T-helper 1 cell (primary cell): Measurements from ENCODE around the gene PFDN2.

Experiments
- DNase-seq, 5 donors: peaks; one replicate each; pipeline ENCODE4 v3.0.0-alpha.2; 2012 to 2020
- total RNA-seq, 4 donors: gene quantifications; one replicate each; lab custom pipeline; 2026; lab: John Stamatoyannopoulos, UW

The PFDN2 gene
- 11.5 to 14.9 (median 13.3) reads per million in 4 donors for total RNA-seq

GRCh38 chr1:161117759-161118581 is at the start of gene PFDN2, which contains the start of gene NIT1:
PFDN2 (minus strand) TSS chr1:161118037; CDS start chr1:161118026, 11 bp downstream.
NIT1 (plus strand) TSS chr1:161118105; CDS start chr1:161118177, 72 bp downstream.
- DNase-seq = peak; percentile 70 to 87 (median 80)

- DNase-seq = no peak
Observed at GRCh38 chr1:161166669-161167548, 49.1 kb upstream of the PFDN2 start.

GRCh38 chr1:161165742-161166668 is 48.2 kb upstream of the PFDN2 start, which contains the start of gene PPOX:
PPOX (plus strand) TSS chr1:161166426; CDS start chr1:161166848, 422 bp downstream.
- DNase-seq = peak; percentile 84 to 97 (median 90)

GRCh38 chr1:161164901-161165610 is 47.2 kb upstream of the PFDN2 start:
- no peak for DNase-seq

- DNase-seq = no peak
Observed at GRCh38 chr1:161163793-161164192, 46.0 kb upstream of the PFDN2 start.

GRCh38 chr1:161162806-161163205 is 45.0 kb upstream of the PFDN2 start:
- no peak for DNase-seq

- no peak for DNase-seq
Observed at GRCh38 chr1:161162052-161162451, 44.2 kb upstream of the PFDN2 start.

- DNase-seq = no peak
Observed at GRCh38 chr1:161161652-161162051, 43.8 kb upstream of the PFDN2 start.

- no peak for DNase-seq
Observed at GRCh38 chr1:161160671-161161145, 42.9 kb upstream of the PFDN2 start.

GRCh38 chr1:161159913-161160243 is 42.0 kb upstream of the PFDN2 start:
- no peak for DNase-seq

- peak; percentile 82 to 91 (median 87) for DNase-seq
Observed at GRCh38 chr1:161159087-161159912, 41.5 kb upstream of the PFDN2 start, which contains the start of gene USP21. USP21 (plus strand) TSS chr1:161159500; CDS start chr1:161160641, 1,141 bp downstream.

GRCh38 chr1:161158316-161159010 is 40.6 kb upstream of the PFDN2 start:
- no peak for DNase-seq

GRCh38 chr1:161157867-161158266 is 40.0 kb upstream of the PFDN2 start:
- DNase-seq = no peak

- peak; percentile 64 to 92 (median 75) for DNase-seq
Observed at GRCh38 chr1:161153682-161154337, 36.0 kb upstream of the PFDN2 start, which contains the start of gene UFC1. UFC1 (plus strand) TSS chr1:161153978; CDS start chr1:161153998, 20 bp downstream.

GRCh38 chr1:161153176-161153575 is 35.3 kb upstream of the PFDN2 start:
- no peak for DNase-seq

GRCh38 chr1:161145832-161146231 is 28.0 kb upstream of the PFDN2 start:
- DNase-seq = no peak

GRCh38 chr1:161140755-161141400 is 23.0 kb upstream of the PFDN2 start:
- no peak for DNase-seq

- peak in 3 of 5 donors; percentile 18 to 39 (median 27) for DNase-seq
Observed at GRCh38 chr1:161139766-161140165, 21.9 kb upstream of the PFDN2 start.
